ENCODE measurements around the gene ANO4. TPM values are rescaled to one million over a fixed set of nuclear protein-coding genes. Genes with fewer than 3 reads are reported as not detected.

ANO4 gene
- total RNA-seq, 3 donors from 2014 or later, result 0.33 to 1.0 (median 0.80) TPM

GRCh38 chr12:101174541-101174940 is 380.0 kb downstream of the ANO4 start:
- H3K4me1 ChIP-seq, result no peaks in the 10 kb centered on the region
- no peaks in the 10 kb centered on the region for H3K36me3 ChIP-seq
- H3K27ac ChIP-seq, result no peak overlapping the region
- TF ChIP-seq POLR2AphosphoS5 (IDR thresholded peaks at IDR 0.05) (no peak), POLR2A (IDR thresholded peaks at IDR 0.05) (no peak), CTCF (IDR thresholded peaks at IDR 0.05) (no peak)
- intact Hi-C loops (cut with DNase I; ENCODE audit: low total_unique reads), result no loop called here
- DNase-seq (ENCODE audit: low spot score in 2 of 2), result no peak
- H3K4me3 ChIP-seq, result no peak overlapping the region
- H3K27me3 ChIP-seq, result no peaks in the 10 kb centered on the region
- peaks cover 0 to 11% of the 10 kb centered on the region in 2 donors for H3K9me3 ChIP-seq

Other genes with a start within 250 kb of the ANO4 start
- 1 to 10 TPM; 2.3 to 7.0 (median 5.9) TPM for gene GAS2L3, start 221.1 kb upstream of the ANO4 start, total RNA-seq